HCT116 (cell line): ENCODE data around the gene DERA. TPM values are rescaled to one million over a fixed set of nuclear protein-coding genes. Genes with fewer than 3 reads are reported as not detected.

Source experiments
- ATAC-seq: fragments of 200-7000 bp; cut with Tn5 transposase; 2 replicates; pipeline ENCODE4 v1.9.1; 2020; ENCODE audit warnings: mild to moderate bottlenecking, moderate library complexity
- BruUV-seq: library from RNA; stranded (reverse); fragments of 400-500 nt; replicated peaks from 2 replicates; lab custom pipeline; 2021; lab: Mats Ljungman, UMichigan
- CTCF ChIA-PET: fragments of 300-600 bp; sonication (Branson Sonifier 250); formaldehyde crosslinking; loops from one replicate; lab custom pipeline; 2021; ENCODE audit warnings: antibody characterized with exemption; lab: Charles Lee
- POLR2A ChIA-PET: fragments of 300-600, 350-600 bp; sonication (Branson Sonifier 250); formaldehyde crosslinking; loops from one replicate; lab custom pipeline; 2021; ENCODE audit warnings: antibody characterized with exemption; lab: Charles Lee
- RAD21 ChIA-PET, 2 experiments: fragments of 300-600 bp; sonication (Branson Sonifier 250); formaldehyde crosslinking; loops; one replicate each; lab custom pipeline; 2023; ENCODE audit warnings: low total read pairs in 2 of 2; ENCODE audit not compliant: uncharacterized antibody in 2 of 2, unreplicated experiment in 2 of 2, low non-redundant PET in 1 of 2; lab: Charles Lee
- DNase-seq: peaks from one replicate; pipeline ENCODE4 v3.0.0-alpha.2; 2010; ENCODE audit warnings: low read depth, low spot score
- H2AFZ ChIP-seq: fragments of 200-600 bp; shearing (Covaris generic), sonication (generic); 2 replicates; pipeline ENCODE4 v1.6.1; 2017; ENCODE audit warnings: low read depth, mixed run types, mixed read lengths, antibody characterized with exemption, low read length; ENCODE audit not compliant: poor library complexity, severe bottlenecking
- H3K27ac ChIP-seq: 2 replicates; pipeline ENCODE4 v1.5.1; 2012; ENCODE audit warnings: low read depth, low read length
- H3K27me3 ChIP-seq: fragments of 200-600 bp; sonication (generic); 2 replicates; pipeline ENCODE4 v1.6.1; 2016; ENCODE audit warnings: mixed run types, low read length, mixed read lengths; ENCODE audit not compliant: insufficient read depth
- H3K36me3 ChIP-seq, 2 experiments: fragments of 200-500 bp in 1 of 2; fragments of 200-600 bp in 1 of 2; sonication (Bioruptor generic) in 1 of 2; sonication (generic) in 1 of 2; 2 replicates each; pipeline versions ENCODE4 v1.5.1 to v1.6.1; 2014 to 2016; ENCODE audit warnings: low read length in 2 of 2, inconsistent platforms in 1 of 2, mixed read lengths in 1 of 2, mixed run types in 1 of 2; ENCODE audit not compliant: insufficient read depth in 2 of 2, control insufficient read depth in 1 of 2
- H3K4me1 ChIP-seq, 2 experiments: fragments of 200-600 bp in 1 of 2; sonication (generic) in 1 of 2; 2 replicates each; pipeline versions ENCODE4 v1.5.1 to v1.6.1; 2012 to 2017; ENCODE audit warnings: low read length in 2 of 2, inconsistent platforms in 1 of 2, mild to moderate bottlenecking in 1 of 2, mixed read lengths in 1 of 2, mixed run types in 1 of 2, moderate library complexity in 1 of 2; ENCODE audit not compliant: insufficient read depth in 2 of 2, control insufficient read depth in 1 of 2
- H3K4me2 ChIP-seq: fragments of 200-600 bp; sonication (generic); 2 replicates; pipeline ENCODE4 v1.6.1; 2017; ENCODE audit warnings: mixed run types, low read length, mixed read lengths
- H3K4me3 ChIP-seq, 2 experiments: fragments of 200-600 bp in 1 of 2; sonication (generic) in 1 of 2; replicated peaks in 1 of 2; 2 replicates each; pipeline ENCODE4 v1.5.1; 2011 to 2016; ENCODE audit warnings: low read length in 2 of 2, control low read depth in 1 of 2, low read depth in 1 of 2, mild to moderate bottlenecking in 1 of 2, mixed read lengths in 1 of 2, mixed run types in 1 of 2
- H3K79me2 ChIP-seq: fragments of 200-600 bp; sonication (generic); 2 replicates; pipeline ENCODE4 v1.6.1; 2017; ENCODE audit warnings: mild to moderate bottlenecking, mixed run types, low read length, moderate library complexity, mixed read lengths; ENCODE audit not compliant: insufficient read depth
- H3K9ac ChIP-seq: fragments of 200-600 bp; sonication (generic); 2 replicates; pipeline ENCODE4 v1.6.1; 2016; ENCODE audit warnings: low read length, mixed read lengths
- H3K9me2 ChIP-seq: fragments of 200-600 bp; sonication (generic), shearing (Covaris generic); 2 replicates; pipeline ENCODE4 v1.6.1; 2017; ENCODE audit warnings: mixed run types, mild to moderate bottlenecking, moderate library complexity; ENCODE audit not compliant: insufficient read depth
- H3K9me3 ChIP-seq, 2 experiments: fragments of 200-500 bp in 1 of 2; fragments of 200-600 bp in 1 of 2; sonication (Bioruptor generic) in 1 of 2; sonication (generic) in 1 of 2; 2 replicates each; pipeline ENCODE4 v1.6.1; 2014 to 2017; ENCODE audit warnings: low read length in 2 of 2, mixed read lengths in 2 of 2, inconsistent platforms in 1 of 2, low read depth in 1 of 2, mild to moderate bottlenecking in 1 of 2, mixed run types in 1 of 2, moderate library complexity in 1 of 2; ENCODE audit not compliant: control insufficient read depth in 1 of 2, insufficient read depth in 1 of 2
- H4K20me1 ChIP-seq: fragments of 200-600 bp; sonication (generic), shearing (Covaris generic); 2 replicates; pipeline ENCODE4 v1.6.1; 2017; ENCODE audit warnings: mixed run types, mild to moderate bottlenecking, moderate library complexity; ENCODE audit not compliant: insufficient read depth
- CBX3 ChIP-seq: IDR thresholded peaks from 2 replicates; pipeline ENCODE4 v1.6.1; 2012; ENCODE audit warnings: low read depth
- EGR1 ChIP-seq: IDR thresholded peaks from 2 replicates; pipeline ENCODE4 v1.6.1; 2012; ENCODE audit warnings: low read depth
- ELF1 ChIP-seq: IDR thresholded peaks from 2 replicates; pipeline ENCODE4 v1.6.1; 2012; ENCODE audit warnings: low read depth, borderline replicate concordance
- EZH2phosphoT487 ChIP-seq: fragments of 200-600 bp; IDR thresholded peaks from 2 replicates; pipeline ENCODE4 v1.6.1; 2018; ENCODE audit warnings: antibody characterized with exemption, borderline replicate concordance
- JUND ChIP-seq: IDR thresholded peaks from 2 replicates; pipeline ENCODE4 v1.6.1; 2012
- POLR2AphosphoS5 ChIP-seq: IDR thresholded peaks from 2 replicates; pipeline ENCODE4 v1.6.1; 2011; ENCODE audit warnings: mild to moderate bottlenecking, low read depth, low read length, moderate library complexity
- REST ChIP-seq: IDR thresholded peaks from 2 replicates; pipeline ENCODE4 v1.6.1; 2012; ENCODE audit warnings: low read depth
- SIN3A ChIP-seq: IDR thresholded peaks from 2 replicates; pipeline ENCODE4 v1.6.1; 2012; ENCODE audit warnings: low read depth
- SRF ChIP-seq: IDR thresholded peaks from 2 replicates; pipeline ENCODE4 v1.6.1; 2012; ENCODE audit warnings: low read depth
- TCF7L2 ChIP-seq: IDR thresholded peaks from 2 replicates; pipeline ENCODE4 v1.7.0; 2011; ENCODE audit warnings: borderline replicate concordance, inconsistent platforms; ENCODE audit not compliant: insufficient read depth, insufficient read length; ENCODE audit errors: extremely low read depth
- ZBTB33 ChIP-seq: IDR thresholded peaks from 2 replicates; pipeline ENCODE4 v1.6.1; 2011; ENCODE audit warnings: mild to moderate bottlenecking, low read length, moderate library complexity; ENCODE audit not compliant: insufficient replicate concordance; ENCODE audit errors: extremely low read depth
- ZNF274 ChIP-seq: fragments of 200-500 bp; sonication (Bioruptor generic); IDR thresholded peaks from 2 replicates; pipeline ENCODE4 v1.6.1; 2014; ENCODE audit warnings: mild to moderate bottlenecking, low read depth, low read length, inconsistent platforms
- intact Hi-C: fragments of 100-400 bp; cut with micrococcal nuclease; formaldehyde crosslinking; loops from 2 replicates; pipeline ENCODE4 v1.10.0; 2022
- total RNA-seq: library from RNA; stranded (reverse); gene quantifications from one replicate; pipeline ENCODE4 v1.2.1, GENCODE V29; 2021; ENCODE audit not compliant: unreplicated experiment
- TF ChIP-seq, protein P1 (sequence below): IDR thresholded peaks from 2 replicates; pipeline ENCODE4 v1.6.1; 2012
- TF ChIP-seq, protein P2 (sequence below), 3 experiments: fragments of 200-600 bp in 1 of 3; sonication (generic) in 1 of 3; IDR thresholded peaks in 2 of 3; conservative IDR thresholded peaks in 1 of 3; 2 replicates each; pipeline ENCODE4 v1.5.1; 2012 to 2017; ENCODE audit warnings: low read depth in 2 of 3, low read length in 2 of 3, antibody characterized with exemption in 1 of 3, borderline replicate concordance in 1 of 3, control low read depth in 1 of 3, mild to moderate bottlenecking in 1 of 3, mixed read lengths in 1 of 3, mixed run types in 1 of 3, moderate library complexity in 1 of 3; ENCODE audit not compliant: insufficient read depth in 1 of 3

DERA gene
- total RNA-seq, 1 experiment from 2014 or later = 32.6 TPM

GRCh38 chr12:15956010-15956409 is 44.9 kb downstream of the DERA start (continued):
- TF ChIP-seq SRF (no peak), ELF1 (no peak), ZNF274 (no peak)
- TF ChIP-seq, protein P1, sequence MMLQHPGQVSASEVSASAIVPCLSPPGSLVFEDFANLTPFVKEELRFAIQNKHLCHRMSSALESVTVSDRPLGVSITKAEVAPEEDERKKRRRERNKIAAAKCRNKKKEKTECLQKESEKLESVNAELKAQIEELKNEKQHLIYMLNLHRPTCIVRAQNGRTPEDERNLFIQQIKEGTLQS = no peak

DNA sequence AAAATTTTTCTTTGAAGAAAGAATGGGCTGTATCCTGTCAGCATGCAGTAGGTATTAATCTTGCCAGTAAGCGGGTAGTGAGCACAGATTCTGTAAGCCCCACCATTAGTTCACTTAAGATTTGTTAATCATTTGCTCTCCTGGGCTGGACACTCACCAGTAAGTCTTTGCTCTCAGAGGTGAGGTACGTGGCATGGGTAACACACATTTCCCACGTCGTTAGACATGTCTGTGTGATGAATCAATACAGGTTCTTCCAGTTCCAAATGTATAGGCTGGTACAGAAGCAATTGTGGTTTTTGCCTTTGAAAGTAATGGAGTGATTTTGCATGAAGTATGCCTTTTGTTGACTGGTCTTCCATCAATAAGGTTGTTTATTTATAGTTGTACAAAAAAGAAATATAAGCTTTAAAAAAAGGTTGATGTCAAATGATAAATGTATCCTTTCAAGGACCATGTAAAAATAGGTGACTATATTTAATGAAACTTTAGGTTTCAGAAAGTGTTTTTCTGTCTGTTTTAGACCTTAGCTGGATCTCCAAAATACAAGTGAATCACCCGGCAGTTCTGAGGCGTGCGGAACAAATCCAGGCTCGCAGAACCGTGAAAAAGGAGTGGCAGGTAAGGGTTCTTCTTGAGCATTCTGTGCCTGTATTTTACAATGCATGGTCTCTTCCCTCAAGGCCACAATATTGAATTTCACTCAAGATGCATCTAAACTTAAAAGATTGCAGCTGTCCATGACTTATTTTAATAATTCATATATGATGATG is 45.5 kb downstream of the DERA start:
- no peak overlapping the region for H3K27ac ChIP-seq
- peak; percentile 76; the same call in 1 of the 2 replicates for TF ChIP-seq CBX3
- TF ChIP-seq ZBTB33 = no peak
- TF ChIP-seq TCF7L2 = no peak
- peak; percentile 13; the same call in 1 of the 2 replicates for TF ChIP-seq SIN3A
- TF ChIP-seq, protein P2, sequence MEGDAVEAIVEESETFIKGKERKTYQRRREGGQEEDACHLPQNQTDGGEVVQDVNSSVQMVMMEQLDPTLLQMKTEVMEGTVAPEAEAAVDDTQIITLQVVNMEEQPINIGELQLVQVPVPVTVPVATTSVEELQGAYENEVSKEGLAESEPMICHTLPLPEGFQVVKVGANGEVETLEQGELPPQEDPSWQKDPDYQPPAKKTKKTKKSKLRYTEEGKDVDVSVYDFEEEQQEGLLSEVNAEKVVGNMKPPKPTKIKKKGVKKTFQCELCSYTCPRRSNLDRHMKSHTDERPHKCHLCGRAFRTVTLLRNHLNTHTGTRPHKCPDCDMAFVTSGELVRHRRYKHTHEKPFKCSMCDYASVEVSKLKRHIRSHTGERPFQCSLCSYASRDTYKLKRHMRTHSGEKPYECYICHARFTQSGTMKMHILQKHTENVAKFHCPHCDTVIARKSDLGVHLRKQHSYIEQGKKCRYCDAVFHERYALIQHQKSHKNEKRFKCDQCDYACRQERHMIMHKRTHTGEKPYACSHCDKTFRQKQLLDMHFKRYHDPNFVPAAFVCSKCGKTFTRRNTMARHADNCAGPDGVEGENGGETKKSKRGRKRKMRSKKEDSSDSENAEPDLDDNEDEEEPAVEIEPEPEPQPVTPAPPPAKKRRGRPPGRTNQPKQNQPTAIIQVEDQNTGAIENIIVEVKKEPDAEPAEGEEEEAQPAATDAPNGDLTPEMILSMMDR (IDR thresholded peaks at IDR 0.05 in 2 of 3, conservative IDR thresholded peaks at IDR 0.05 in 1 of 3; ENCODE audit: borderline replicate concordance in 1 of 3, insufficient read depth in 1 of 3, low read depth in 2 of 3, low read length in 2 of 3) = no peak
- no peak for TF ChIP-seq EGR1
- TF ChIP-seq EZH2phosphoT487 = no peak
- TF ChIP-seq JUND = peak; percentile 66; the same call in 1 of the 2 replicates
- TF ChIP-seq SRF = no peak
- no peak for TF ChIP-seq POLR2AphosphoS5
- TF ChIP-seq REST = no peak
- TF ChIP-seq, protein P1 = no peak

More for the DNA sequence above, 45.5 kb downstream of the DERA start:
- Histone ChIP-seq H3K4me3 (peak overlapping the region in 1 of 2 experiments; percentile 2; a peak in 1 of 4 replicates), H3K9me2 (no peaks in the 10 kb centered on the region), H3K79me2 (no peaks in the 10 kb centered on the region), H3K4me2 (peak overlapping the region; percentile 53), H3K9me3 (no peaks in the 10 kb centered on the region), H4K20me1 (no peaks in the 10 kb centered on the region), H3K9ac (peak overlapping the region; percentile 26; the same call in 1 of the 2 replicates), H3K36me3 (no peaks in the 10 kb centered on the region), H3K27me3 (no peaks in the 10 kb centered on the region), H2AFZ (no peak overlapping the region), H3K4me1 (peaks cover 2 to 22% of the 10 kb centered on the region in 2 experiments; a peak in 3 of 4 replicates)
- ATAC-seq = peak; percentile 90
- BruUV-seq = no TSS peak
- ChIA-PET RAD21 (no interaction called here), POLR2A (no interaction called here), CTCF (no interaction called here)
- DNase-seq = peak; percentile 74
- intact Hi-C loops = no loop called here
